Heart left ventricle (tissue), 16 donors: ENCODE measurements around the gene C6orf58. TPM values are rescaled to one million over a fixed set of nuclear protein-coding genes. Genes with fewer than 3 reads are reported as not detected.

Experiments used
- ATAC-seq, 4 donors: fragments of 200-7000 bp; cut with Tn5 transposase; one replicate each; pipeline ENCODE4 v1.9.1; 2020 to 2022; ENCODE audit warnings: moderate library complexity in 4 of 4, mild to moderate bottlenecking in 3 of 4, moderate number of reproducible peaks in 1 of 4
- DNase-seq, 5 donors: peaks; one replicate each; pipeline ENCODE4 v3.0.0-alpha.2; 2020
- H3K27ac ChIP-seq, 12 donors: fragments of 200-600 bp; sonication (generic) in 4 of 12; one replicate each; pipeline versions ENCODE4 v1.5.0 to v1.8.0; 2016 to 2022; ENCODE audit warnings: mild to moderate bottlenecking in 2 of 12
- H3K27me3 ChIP-seq, 9 donors: fragments of 200-600 bp; sonication (generic) in 2 of 9; one replicate each; pipeline versions ENCODE4 v1.5.1 to v1.8.0; 2016 to 2022; ENCODE audit warnings: mild to moderate bottlenecking in 3 of 9
- H3K36me3 ChIP-seq, 9 donors: fragments of 200-600 bp; sonication (generic) in 2 of 9; one replicate each; pipeline versions ENCODE4 v1.5.0 to v1.8.0; 2018 to 2022; ENCODE audit warnings: mild to moderate bottlenecking in 2 of 9
- H3K4me1 ChIP-seq, 12 donors: fragments of 200-600 bp; sonication (generic) in 4 of 12; one replicate each; pipeline versions ENCODE4 v1.5.0 to v1.8.0; 2016 to 2022; ENCODE audit warnings: mild to moderate bottlenecking in 3 of 12
- H3K4me3 ChIP-seq, 12 donors: fragments of 200-600 bp; sonication (generic) in 4 of 12; one replicate each; pipeline versions ENCODE4 v1.5.0 to v1.8.0; 2017 to 2022; ENCODE audit warnings: mild to moderate bottlenecking in 9 of 12, moderate library complexity in 4 of 12
- H3K9me3 ChIP-seq, 12 donors: fragments of 200-600 bp; sonication (generic) in 4 of 12; one replicate each; pipeline versions ENCODE4 v1.5.0 to v1.8.0; 2016 to 2022; ENCODE audit warnings: mild to moderate bottlenecking in 1 of 12
- POLR2A ChIP-seq, 2 donors: fragments of 450-650 bp; IDR thresholded peaks; one replicate each; pipeline ENCODE4 v1.6.1; 2017; ENCODE audit warnings: antibody characterized with exemption in 2 of 2, mild to moderate bottlenecking in 2 of 2, moderate library complexity in 2 of 2
- WGBS, 4 donors: extraction: QIAGEN DNeasy Blood & Tissue Kit in 2 of 4; methylation state at CpG; one replicate each; pipeline versions ENCODE4 v1.1.5 to v1.1.7; 2013 to 2018; 5-methylcytosine and 5-hydroxymethylcytosine counted together
- intact Hi-C, 10 donors: fragments of 100-400 bp; cut with DNase I; formaldehyde crosslinking; loops; one replicate each; pipeline versions ENCODE4 v1.11.1 to v1.14.2; 2022
- polyA plus RNA-seq, 2 donors: library from polyadenylated mRNA; stranded (reverse); fragments of 200-250 nt; gene quantifications; one replicate each; pipeline ENCODE4 v1.2.3, GENCODE V29; 2013
- total RNA-seq, 9 donors: library from RNA; depleted of rRNA in 2 of 9; stranded (reverse); fragments of >200 nt in 2 of 9; fragmentation: NEBNext Ultra II Directional in 3 of 9; extraction: Animal tissue kit (Norgen Biotek cat#: 25700) in 3 of 9; gene quantifications; one replicate each; pipeline versions ENCODE4 v1.1.0 to v1.2.4, GENCODE V29; 2016 to 2023
- TF ChIP-seq, protein P1 (sequence below), 12 donors: fragments of 200-600 bp; sonication (generic) in 4 of 12; IDR thresholded peaks; one replicate each; pipeline versions ENCODE4 v1.5.0 to v1.8.0; 2018 to 2022; ENCODE audit warnings: antibody characterized with exemption in 12 of 12, mild to moderate bottlenecking in 5 of 12
- donor health status: ischemic (EF 13 %, LVEDD 7.1; RV severe dilation, severe dysfunction).
- donor health status: healthy with polysubstance abuse.
- donor health status: DM: no; HTN: yes; CAD: no.
- donor health status: DM: no; HTN: no; CAD: no.
- donor health status: ischemic (EF 25% LVEDD 6.9; RV normal size, moderate dysfunction).
- donor health status: ischemic (EF 25% LVEDD 5.7; RV mildly dilated, moderate dysfunction).
- donor health status: healthy.
- donor health status: DM: yes; HTN: yes; CAD: no.
- donor health status: ischemic (EF 35%, LVEDD 5.7; RV mildly dilated, moderate dysfunction).
- donor health status: nonischemic (EF 11% LVEDD 7.7; RV severe dilation, severe dysfunction).
- donor health status: DM: yes; HTN: yes; CAD: no.
- donor health status: PGD.
- donor health status: ischemic (EF 29% LVEDD 5.4; RV normal size, mild dysfunction).
- donor health status: nonischemic (EF 23%, LVEDD 6.1; RV moderate dilation, normal function).

Gene C6orf58
- total and polyA plus RNA-seq, 11 donors: not detected

GRCh38 chr6:127566651-127567050 lies 10.3 kb upstream of the C6orf58 start:
- no peak overlapping the region for H3K4me3 ChIP-seq
- intact Hi-C loops: no loop called here
- no peak overlapping the region for H3K27ac ChIP-seq
- H3K27me3 ChIP-seq: peaks cover 0 to 2% (median 0%) of the 10 kb centered on the region in 9 donors
- no peak for ATAC-seq
- H3K4me1 ChIP-seq: no peaks in the 10 kb centered on the region
- TF ChIP-seq, protein P1, sequence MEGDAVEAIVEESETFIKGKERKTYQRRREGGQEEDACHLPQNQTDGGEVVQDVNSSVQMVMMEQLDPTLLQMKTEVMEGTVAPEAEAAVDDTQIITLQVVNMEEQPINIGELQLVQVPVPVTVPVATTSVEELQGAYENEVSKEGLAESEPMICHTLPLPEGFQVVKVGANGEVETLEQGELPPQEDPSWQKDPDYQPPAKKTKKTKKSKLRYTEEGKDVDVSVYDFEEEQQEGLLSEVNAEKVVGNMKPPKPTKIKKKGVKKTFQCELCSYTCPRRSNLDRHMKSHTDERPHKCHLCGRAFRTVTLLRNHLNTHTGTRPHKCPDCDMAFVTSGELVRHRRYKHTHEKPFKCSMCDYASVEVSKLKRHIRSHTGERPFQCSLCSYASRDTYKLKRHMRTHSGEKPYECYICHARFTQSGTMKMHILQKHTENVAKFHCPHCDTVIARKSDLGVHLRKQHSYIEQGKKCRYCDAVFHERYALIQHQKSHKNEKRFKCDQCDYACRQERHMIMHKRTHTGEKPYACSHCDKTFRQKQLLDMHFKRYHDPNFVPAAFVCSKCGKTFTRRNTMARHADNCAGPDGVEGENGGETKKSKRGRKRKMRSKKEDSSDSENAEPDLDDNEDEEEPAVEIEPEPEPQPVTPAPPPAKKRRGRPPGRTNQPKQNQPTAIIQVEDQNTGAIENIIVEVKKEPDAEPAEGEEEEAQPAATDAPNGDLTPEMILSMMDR (IDR thresholded peaks at IDR 0.05): no peak
- no peak for TF ChIP-seq POLR2A (IDR thresholded peaks at IDR 0.05)
- no peak for DNase-seq
- H3K36me3 ChIP-seq: no peaks in the 10 kb centered on the region
- no peaks in the 10 kb centered on the region for H3K9me3 ChIP-seq

DNA sequence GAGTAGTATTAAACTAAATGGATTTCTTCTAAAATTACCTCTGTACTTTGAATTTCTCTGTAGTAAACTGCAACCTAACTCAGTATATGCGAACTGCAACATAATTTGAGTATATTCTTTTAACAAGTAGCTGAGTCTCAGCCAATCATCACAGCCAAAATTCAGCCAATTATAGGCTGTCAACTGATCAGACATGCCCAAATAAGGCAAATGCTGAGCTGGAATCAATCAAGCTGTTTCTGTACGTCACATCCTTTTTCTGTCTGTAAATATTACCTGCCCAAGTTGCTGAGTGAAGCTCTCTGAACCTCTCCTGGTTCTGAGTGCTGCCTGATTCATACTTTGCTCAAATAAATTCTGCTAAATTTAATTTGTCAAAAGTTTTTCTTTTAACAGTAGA lies 9.5 kb upstream of the C6orf58 start:
- H3K27me3 ChIP-seq: peaks cover 0 to 2% (median 0%) of the 10 kb centered on the region in 9 donors
- no peak overlapping the region for H3K27ac ChIP-seq
- DNase-seq (no peak), ATAC-seq (no peak)
- no peaks in the 10 kb centered on the region for H3K4me1 ChIP-seq
- H3K9me3 ChIP-seq: no peaks in the 10 kb centered on the region
- intact Hi-C loops: no loop called here
- no peak for TF ChIP-seq POLR2A (IDR thresholded peaks at IDR 0.05)
- no peak overlapping the region for H3K4me3 ChIP-seq
- no peaks in the 10 kb centered on the region for H3K36me3 ChIP-seq
- WGBS, 4 donors: 45 to 64% (median 56%) methylated on average over 2 of the region's 2 CpGs

GRCh38 chr6:127570739-127571389 lies 6.1 kb upstream of the C6orf58 start:
- Histone ChIP-seq H3K9me3 (no peaks in the 10 kb centered on the region), H3K4me3 (no peak overlapping the region), H3K27ac (no peak overlapping the region), H3K27me3 (no peaks in the 10 kb centered on the region), H3K36me3 (no peaks in the 10 kb centered on the region), H3K4me1 (no peaks in the 10 kb centered on the region)
- 69 to 84% (median 75%) methylated on average over 1 of the region's 1 CpG for WGBS, 4 donors
- no peak for TF ChIP-seq POLR2A (IDR thresholded peaks at IDR 0.05)
- TF ChIP-seq, protein P1 (IDR thresholded peaks at IDR 0.05): no peak
- ATAC-seq: no peak
- no peak for DNase-seq
- intact Hi-C loops: no loop called here

DNA sequence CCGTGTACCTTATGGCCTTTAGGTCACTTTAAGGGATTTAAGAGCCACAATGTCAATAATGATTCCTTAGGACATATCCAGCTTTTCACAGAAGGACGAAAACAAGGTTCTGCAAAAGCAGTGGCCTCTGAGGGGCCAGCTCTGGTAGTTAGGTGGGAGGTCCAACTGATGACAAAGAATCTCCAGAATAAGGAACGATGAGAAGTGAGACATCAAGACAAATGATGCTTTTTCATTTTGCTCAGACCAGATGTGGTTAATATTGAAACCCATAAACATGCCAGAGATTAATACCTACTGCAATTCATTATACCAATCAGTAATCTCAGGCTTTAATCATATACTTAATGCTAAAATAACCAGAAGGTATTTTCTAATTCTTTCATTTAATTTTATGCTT lies 1.9 kb downstream of the C6orf58 start:
- Histone ChIP-seq H3K9me3 (no peaks in the 10 kb centered on the region), H3K27ac (no peak overlapping the region), H3K36me3 (no peaks in the 10 kb centered on the region), H3K4me3 (no peak overlapping the region), H3K4me1 (no peaks in the 10 kb centered on the region), H3K27me3 (no peaks in the 10 kb centered on the region)
- ATAC-seq: no peak
- no peak for DNase-seq
- WGBS, 4 donors: 61 to 72% (median 71%) methylated on average over 3 of the region's 3 CpGs
- intact Hi-C loops: no loop called here
- TF ChIP-seq, protein P1 (IDR thresholded peaks at IDR 0.05): no peak
- TF ChIP-seq POLR2A (IDR thresholded peaks at IDR 0.05): no peak

DNA sequence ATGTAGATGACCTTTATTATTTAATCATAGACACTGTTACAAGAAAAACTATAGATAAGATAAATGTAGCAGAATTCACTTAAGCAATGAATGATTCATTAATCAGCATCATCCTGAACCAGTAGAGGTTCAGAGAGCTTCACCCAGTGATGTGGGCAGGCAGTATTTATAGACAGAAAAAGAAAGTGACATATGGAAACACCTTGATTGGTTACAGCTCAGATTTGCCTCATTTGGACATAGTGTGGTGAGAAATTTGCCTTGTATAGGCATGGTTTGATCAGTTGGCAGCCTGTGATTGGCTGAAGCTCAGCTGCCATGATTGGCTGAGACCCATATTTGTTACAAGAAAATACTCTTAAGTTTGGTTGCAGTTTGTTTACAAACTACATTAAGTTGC lies 4.6 kb downstream of the C6orf58 start:
- no peaks in the 10 kb centered on the region for H3K4me1 ChIP-seq
- no peaks in the 10 kb centered on the region for H3K36me3 ChIP-seq
- intact Hi-C loops: no loop called here
- DNase-seq (no peak), ATAC-seq (no peak)
- TF ChIP-seq POLR2A (IDR thresholded peaks at IDR 0.05): no peak
- H3K4me3 ChIP-seq: no peak overlapping the region
- H3K27ac ChIP-seq: no peak overlapping the region
- H3K9me3 ChIP-seq: no peaks in the 10 kb centered on the region
- no peaks in the 10 kb centered on the region for H3K27me3 ChIP-seq
